Stimulated activated naive CD8-positive, alpha-beta T cell treated with anti-CD3 and anti-CD28 coated beads, Interleukin-15, Interleukin-2, amounts not matched to agents 100 U/mL and 50 U/mL, for 24 hours (primary cell): ENCODE measurements around the gene TTLL9.

Experiments
- ATAC-seq: fragments of 150-1000 bp; cut with Tn5 transposase; one replicate; pipeline ENCODE4 v1.10.0; 2021
- DNase-seq: peaks from one replicate; pipeline ENCODE4 v3.0.0; 2021

TTLL9 gene

GRCh38 chr20:31979713-31980426, 109.4 kb downstream of the TTLL9 start:
- no peak for DNase-seq

GRCh38 chr20:31981784-31982183, 111.3 kb downstream of the TTLL9 start:
- DNase-seq (no peak), ATAC-seq (no peak)

More at GRCh38 chr20:31979713-31980426, 109.4 kb downstream of the TTLL9 start:
- no peak for ATAC-seq

GRCh38 chr20:31984981-31985471, 114.6 kb downstream of the TTLL9 start:
- ATAC-seq (no peak), DNase-seq (no peak)

DNA sequence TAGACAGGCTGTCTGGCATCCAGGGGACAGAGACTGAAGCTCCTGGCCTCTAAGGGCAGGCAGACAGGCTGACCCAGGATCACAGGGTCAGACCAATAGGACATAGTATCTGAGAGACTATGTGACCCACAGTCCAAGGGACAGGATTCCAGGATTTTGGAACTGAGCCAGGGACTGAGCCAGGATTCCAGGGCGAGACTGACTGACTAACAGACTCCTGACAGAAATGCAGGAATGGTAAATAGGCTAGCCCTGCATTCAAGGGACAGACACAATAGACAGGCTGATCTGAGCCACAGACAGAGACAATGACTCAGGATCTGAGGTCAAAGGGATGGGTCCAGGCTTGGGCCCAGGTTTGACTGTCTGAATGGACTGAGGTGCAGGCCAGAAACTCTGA, 117.3 kb downstream of the TTLL9 start:
- ATAC-seq (no peak), DNase-seq (no peak)

DNA sequence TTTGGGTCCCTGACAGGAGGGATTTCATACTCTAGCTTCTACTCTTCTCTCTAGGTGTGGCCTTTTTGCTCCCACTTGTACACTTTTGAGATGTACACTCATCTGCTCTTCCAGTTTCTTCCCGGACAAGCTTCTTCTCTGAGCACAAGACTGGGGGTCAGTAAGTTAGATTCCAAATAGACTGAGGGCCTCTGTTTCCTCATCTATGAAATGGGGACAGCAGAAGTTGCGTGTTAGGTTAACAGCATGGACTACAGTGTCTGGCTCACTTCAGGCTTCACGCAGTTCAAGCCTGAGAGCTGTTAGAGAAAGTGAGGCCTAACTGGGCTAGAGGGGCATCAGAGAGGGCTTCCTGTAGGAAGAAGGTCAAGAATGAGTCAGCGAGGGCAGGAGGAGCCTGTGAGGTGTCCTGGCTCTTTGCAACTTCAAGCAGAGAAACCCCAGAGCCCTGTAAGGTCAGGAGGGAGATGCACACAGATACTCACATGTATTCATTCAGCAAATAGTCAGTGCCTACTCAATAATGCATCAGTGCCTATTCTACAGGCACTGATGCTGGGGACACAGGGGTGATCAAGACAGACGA, 118.1 kb downstream of the TTLL9 start:
- DNase-seq = peak; percentile 18

GRCh38 chr20:31989030-31989645, 118.7 kb downstream of the TTLL9 start:
- no peak for ATAC-seq
- DNase-seq = no peak

More for the DNA sequence above, 118.1 kb downstream of the TTLL9 start:
- peak; percentile 80 for ATAC-seq

DNA sequence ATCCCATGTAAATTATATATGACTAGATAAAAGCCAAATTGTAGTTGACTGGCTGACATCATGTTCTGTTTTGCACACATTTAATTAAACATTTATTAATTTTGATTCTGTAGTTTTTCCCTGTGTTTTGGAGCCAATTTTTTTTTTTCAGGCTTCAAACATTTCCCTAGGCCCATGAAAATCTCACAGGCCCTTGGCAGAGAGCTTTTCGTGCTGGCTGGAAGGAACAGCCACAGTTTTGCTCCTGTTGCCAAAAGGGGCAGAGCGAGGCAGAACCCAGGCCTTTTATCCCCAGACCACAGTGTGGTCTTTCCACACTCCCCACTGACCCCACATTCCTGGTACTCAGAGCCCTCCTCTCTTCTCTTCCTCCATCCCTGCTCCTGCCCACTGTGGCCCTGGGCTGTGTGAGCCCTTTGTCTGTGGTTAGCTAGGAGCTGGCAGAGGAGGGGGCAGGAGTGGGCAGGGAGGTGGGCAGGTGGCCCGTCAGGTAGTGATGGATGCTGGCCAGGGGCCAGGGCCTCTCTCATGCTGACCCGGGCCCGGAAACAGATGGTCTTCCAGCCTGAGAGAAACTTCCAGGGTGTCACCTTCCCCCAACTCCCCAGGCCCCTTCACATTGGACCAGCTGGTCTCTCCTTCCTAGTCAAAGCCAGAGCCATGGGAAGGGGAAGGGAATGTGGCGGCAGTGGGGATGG, 120.4 kb downstream of the TTLL9 start:
- DNase-seq (no peak), ATAC-seq (no peak)

DNA sequence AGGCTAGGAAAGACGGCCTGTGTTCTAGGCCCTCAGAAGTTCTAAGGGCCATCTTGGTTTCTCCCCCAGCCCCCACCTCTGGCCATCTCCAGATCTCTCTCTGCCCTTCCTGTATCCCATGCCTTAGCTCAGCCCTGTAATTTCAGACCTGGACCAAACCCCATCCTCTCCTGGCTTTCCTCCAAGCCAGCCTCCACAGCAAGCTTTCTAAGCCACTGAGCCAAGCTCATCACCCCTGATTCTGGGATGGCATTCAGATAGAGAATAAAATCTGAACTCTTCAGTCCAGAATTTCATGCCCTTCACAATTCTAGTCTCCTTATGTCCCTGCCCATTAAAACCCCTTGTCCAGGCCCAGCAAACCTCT, 120.9 kb downstream of the TTLL9 start:
- ATAC-seq = no peak
- no peak for DNase-seq

GRCh38 chr20:31992086-31992485, 121.7 kb downstream of the TTLL9 start:
- DNase-seq (no peak), ATAC-seq (no peak)
